ENCODE measurements around the gene FAM76A. TPM values are rescaled to one million over a fixed set of nuclear protein-coding genes. Genes with fewer than 3 reads are reported as not detected.

The FAM76A gene
- total RNA-seq, 2 donors from 2014 or later: 16.5 to 21.0 TPM

GRCh38 chr1:27811741-27812500 is 86.2 kb downstream of the FAM76A start:
- intact Hi-C loops (cut with DNase I): no loop called here
- DNase-seq (ENCODE audit: low spot score): no peak

Other genes with a start within 250 kb of the FAM76A start
- 100 to 1,000 TPM; 154 to 155 TPM for gene WASF2, start 235.8 kb upstream of the FAM76A start, total RNA-seq
- 10 to 100 TPM; 54.5 to 58.3 TPM for gene AHDC1, start 121.8 kb upstream of the FAM76A start, total RNA-seq
- 10 to 100 TPM; 21.9 to 22.5 TPM for gene FGR, start 90.8 kb upstream of the FAM76A start, total RNA-seq
- 100 to 1,000 TPM in 1 of 2 donors, 10 to 100 TPM in 1; 55.2 to 104 TPM for gene IFI6, start 53.8 kb upstream of the FAM76A start, total RNA-seq
- gene STX12, start 47.3 kb downstream of the FAM76A start, total RNA-seq: 10 to 100 TPM; 59.2 to 62.9 TPM
- gene PPP1R8, start 104.8 kb downstream of the FAM76A start, total RNA-seq: 10 to 100 TPM; 27.9 to 29.6 TPM
- 10 to 100 TPM; 21.0 to 34.7 TPM for gene THEMIS2, start 146.6 kb downstream of the FAM76A start, total RNA-seq
- 10 to 100 TPM; 20.8 to 21.1 TPM for gene RPA2, start 188.6 kb downstream of the FAM76A start, total RNA-seq
- under 1 TPM in 1 of 2 donors, not detected in 1; 0.33 TPM for gene SMPDL3B, start 209.0 kb downstream of the FAM76A start, total RNA-seq
- gene XKR8, start 234.0 kb downstream of the FAM76A start, total RNA-seq: 1 to 10 TPM; 4.3 to 8.2 TPM